NCI-H146 treated with DMSO at 0.1 percent for 48 hours (cell line): ENCODE data around the gene PHLDB2.

Experiments used
- DNase-seq: peaks from one replicate; lab custom pipeline; 2025; ENCODE audit not compliant: unreplicated experiment; lab: John Stamatoyannopoulos, UW

Gene PHLDB2

GRCh38 chr3:111882194-111882593, 23.1 kb downstream of the PHLDB2 start:
- DNase-seq: no peak

DNA sequence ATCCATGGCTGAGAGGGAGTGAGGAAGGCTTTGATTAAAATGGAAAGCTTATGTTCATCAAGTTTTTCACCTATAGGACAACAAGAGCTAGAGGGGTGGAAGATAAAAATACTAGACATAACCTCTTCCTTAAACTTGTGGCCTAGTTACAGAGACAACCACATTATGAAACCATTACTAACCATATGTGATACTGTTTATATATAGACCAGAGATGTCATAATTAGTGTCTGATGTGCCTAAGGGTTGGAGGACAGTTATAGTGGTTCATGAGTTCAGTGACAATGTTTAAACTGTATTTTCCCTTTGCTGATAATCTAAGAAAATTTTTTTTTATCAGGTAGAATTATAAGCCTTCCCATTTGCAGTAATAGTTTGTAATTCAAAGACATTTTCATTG, 23.7 kb downstream of the PHLDB2 start:
- no peak for DNase-seq

DNA sequence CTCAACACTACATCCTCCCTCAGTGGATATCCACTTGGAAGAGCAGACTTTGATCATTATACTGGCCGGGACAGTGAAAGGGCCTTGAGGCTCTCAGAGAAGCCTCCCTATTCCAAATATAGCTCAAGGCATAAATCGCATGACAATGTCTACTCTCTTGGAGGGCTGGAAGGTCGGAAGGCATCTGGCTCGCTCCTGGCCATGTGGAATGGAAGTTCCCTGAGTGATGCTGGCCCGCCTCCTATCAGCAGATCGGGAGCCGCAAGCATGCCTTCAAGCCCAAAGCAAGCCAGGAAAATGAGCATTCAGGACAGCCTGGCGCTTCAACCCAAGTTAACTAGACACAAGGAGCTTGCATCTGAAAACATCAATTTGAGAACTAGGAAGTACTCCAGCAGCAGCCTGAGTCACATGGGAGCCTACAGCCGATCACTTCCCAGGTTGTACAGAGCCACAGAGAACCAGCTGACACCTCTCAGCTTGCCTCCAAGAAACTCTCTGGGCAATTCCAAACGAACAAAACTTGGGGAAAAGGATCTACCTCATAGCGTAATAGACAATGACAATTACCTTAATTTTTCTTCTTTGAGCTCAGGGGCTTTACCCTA, 25.4 kb downstream of the PHLDB2 start:
- DNase-seq: no peak

- DNase-seq: no peak
Measured at GRCh38 chr3:111885578-111885977, 26.5 kb downstream of the PHLDB2 start.

DNA sequence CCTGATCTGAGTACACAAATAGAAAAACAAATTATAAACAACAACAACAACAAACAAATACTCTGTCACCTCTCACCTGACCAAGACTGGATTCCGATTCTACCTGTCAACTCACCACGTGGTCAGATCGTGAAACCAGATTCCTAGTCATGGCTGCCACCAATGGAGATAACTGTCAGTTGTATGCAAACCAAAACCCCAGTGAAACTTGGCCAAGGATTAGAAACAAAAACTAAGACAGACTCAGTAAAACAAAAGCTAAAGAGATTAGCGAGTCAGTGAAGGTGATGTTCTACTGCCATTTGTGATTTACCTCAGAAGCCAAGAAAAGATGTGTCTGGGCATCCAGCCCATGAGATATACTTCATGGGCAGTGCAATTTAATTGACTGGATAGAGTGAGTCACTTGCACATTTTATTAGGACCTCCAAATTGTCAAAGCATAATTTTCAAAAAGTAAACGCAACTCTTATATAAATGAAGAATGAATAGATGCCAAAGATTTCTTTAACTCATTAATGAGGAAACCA, 31.1 kb downstream of the PHLDB2 start:
- no peak for DNase-seq

- no peak for DNase-seq
Measured at GRCh38 chr3:111892070-111892469, 33.0 kb downstream of the PHLDB2 start.

GRCh38 chr3:111895071-111895470, 36.0 kb downstream of the PHLDB2 start:
- DNase-seq: peak; percentile 55

DNA sequence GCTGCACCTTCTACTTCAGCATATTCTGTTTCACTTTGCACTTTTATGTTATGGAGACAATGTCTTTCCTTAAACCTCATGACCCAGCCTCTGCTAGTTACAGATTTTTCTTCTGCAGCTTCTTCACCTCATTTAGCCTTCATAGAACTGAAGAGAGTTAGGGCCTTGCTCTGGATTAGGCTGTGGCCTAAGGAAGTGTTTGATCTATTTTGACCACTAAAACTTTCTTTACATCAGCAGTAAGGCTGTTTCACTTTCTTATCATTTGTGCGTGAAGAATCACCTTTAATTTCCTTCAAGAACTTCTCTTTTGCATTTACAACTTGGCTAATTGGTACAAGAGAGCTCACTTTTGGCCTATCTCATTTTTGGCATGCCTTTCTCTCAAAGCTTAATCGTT, 40.9 kb downstream of the PHLDB2 start:
- no peak for DNase-seq

DNA sequence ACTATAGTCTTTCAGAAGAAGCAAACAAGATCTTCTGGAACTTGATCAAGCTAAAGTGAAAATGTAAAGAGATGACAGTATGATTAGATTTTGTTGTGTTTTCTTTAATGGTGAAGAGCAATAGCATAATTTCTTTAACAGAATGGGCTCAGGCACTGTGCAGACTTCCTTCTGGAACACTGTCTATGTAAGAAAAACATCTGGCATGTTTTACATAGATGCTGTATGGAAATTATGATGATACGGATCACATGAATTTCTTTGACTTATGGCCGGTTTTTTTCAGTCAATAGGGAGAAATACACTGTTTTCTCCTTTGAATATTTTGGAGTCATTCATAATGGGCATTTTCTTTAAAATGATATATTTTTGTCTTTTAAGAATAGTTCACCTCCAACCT, 42.6 kb downstream of the PHLDB2 start:
- DNase-seq: no peak

DNA sequence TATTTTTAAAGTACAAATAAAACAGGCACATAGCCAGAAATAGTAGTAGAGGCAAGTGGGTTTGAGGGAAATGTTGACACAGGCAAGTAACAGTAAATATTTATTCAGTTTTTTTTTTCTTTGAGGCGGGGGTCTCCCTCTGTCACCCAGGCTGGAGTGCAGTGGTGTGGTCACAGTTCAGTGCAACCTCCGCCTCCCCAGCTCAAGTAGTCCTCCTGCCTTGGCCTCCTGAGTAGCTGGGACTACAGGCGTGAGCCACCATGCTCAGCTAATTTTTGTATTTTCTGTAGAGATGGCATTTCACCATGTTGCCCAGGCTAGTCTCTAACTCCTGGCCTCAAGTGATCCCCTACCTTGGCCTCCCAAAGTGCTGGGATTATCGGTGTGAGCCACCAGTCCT, 43.5 kb downstream of the PHLDB2 start:
- no peak for DNase-seq

DNA sequence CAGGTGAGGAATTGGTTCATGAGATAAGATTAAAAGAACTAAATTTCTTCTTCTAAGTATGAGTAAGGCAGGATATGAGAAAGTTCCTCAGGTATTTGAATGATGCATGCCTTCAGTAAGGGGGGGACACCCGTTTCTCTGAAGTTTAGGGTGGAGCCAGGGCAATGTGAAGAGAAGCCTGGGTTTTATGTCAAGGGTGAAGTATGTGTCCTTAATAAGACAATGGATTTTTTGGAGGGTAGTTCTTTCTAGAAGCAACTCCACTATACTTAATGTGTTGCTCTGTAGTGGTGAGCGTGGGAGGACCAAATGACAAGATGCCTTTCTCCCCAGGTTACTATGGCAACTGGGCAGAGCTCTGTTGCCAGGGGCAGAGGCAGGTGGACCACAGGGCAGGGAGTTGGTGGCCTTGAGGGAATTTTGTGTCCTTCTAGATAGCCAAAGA, 44.0 kb downstream of the PHLDB2 start:
- no peak for DNase-seq

GRCh38 chr3:111904376-111905241, 45.5 kb downstream of the PHLDB2 start:
- DNase-seq: no peak

GRCh38 chr3:111906656-111907055, 47.6 kb downstream of the PHLDB2 start:
- no peak for DNase-seq

GRCh38 chr3:111907151-111907550, 48.1 kb downstream of the PHLDB2 start:
- DNase-seq: no peak

DNA sequence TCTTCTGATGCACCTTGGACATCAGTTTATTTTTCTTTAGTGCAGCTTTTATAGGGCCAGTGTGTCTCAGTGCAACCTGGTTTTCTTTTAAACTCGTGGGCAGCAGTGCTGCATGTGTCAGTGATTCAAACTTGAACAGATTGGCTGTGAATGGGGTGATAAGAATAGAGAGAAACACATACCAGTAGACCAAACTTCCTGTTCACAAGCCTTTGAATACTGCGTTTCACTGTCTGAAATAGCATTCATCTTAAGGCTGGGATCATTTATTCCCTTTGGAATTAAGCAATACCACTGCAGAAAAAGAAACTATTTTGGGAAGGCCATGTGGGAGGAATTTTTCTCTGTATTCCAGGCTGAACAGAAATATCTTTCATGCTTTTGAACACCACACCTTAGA, 51.7 kb downstream of the PHLDB2 start:
- no peak for DNase-seq

- no peak for DNase-seq
Measured at GRCh38 chr3:111911446-111911845, 52.4 kb downstream of the PHLDB2 start.

DNA sequence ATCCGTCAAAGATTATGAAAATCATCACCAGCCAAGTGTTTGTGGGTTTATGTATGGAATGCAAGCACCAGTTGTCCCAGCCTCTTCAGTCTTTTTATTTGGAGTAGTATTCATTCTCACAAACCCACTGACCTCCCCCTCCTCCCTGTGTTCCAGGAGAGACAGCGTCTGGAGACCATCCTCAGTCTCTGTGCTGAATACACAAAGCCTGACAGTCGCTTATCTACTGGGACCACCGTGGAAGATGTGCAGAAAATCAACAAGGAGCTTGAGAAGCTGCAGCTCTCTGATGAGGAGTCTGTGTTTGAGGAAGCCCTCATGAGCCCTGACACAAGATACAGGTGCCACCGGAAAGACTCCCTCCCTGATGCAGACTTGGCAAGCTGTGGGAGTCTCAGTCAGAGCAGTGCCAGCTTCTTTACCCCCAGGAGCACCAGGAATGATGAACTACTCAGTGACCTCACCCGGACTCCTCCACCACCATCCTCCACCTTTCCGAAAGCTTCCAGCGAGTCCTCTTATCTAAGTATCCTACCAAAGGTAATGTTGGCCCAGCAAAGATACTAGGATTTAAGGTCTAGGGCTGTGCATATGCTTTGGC, 54.2 kb downstream of the PHLDB2 start:
- no peak for DNase-seq

DNA sequence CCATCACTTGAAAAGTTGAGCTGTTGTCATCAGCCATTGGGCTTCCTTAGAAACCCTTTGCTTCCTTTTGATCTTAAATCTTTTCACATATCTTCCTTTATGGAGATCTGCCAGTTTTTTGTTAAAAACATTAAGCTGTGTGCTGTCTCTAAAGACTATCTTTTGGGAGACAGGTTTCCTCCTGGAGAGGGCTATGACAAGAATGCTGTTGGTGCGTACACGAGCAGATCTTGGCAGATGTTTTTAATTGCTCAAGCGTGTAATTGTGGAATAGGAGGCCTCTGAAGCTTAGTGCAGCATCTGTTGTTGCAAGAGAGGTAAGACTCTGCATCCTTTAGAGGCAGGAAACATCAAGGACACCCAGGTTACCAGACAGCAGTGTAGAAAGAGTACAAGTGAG, 56.8 kb downstream of the PHLDB2 start:
- DNase-seq: no peak

- no peak for DNase-seq
Measured at GRCh38 chr3:111917300-111917699, 58.2 kb downstream of the PHLDB2 start.

DNA sequence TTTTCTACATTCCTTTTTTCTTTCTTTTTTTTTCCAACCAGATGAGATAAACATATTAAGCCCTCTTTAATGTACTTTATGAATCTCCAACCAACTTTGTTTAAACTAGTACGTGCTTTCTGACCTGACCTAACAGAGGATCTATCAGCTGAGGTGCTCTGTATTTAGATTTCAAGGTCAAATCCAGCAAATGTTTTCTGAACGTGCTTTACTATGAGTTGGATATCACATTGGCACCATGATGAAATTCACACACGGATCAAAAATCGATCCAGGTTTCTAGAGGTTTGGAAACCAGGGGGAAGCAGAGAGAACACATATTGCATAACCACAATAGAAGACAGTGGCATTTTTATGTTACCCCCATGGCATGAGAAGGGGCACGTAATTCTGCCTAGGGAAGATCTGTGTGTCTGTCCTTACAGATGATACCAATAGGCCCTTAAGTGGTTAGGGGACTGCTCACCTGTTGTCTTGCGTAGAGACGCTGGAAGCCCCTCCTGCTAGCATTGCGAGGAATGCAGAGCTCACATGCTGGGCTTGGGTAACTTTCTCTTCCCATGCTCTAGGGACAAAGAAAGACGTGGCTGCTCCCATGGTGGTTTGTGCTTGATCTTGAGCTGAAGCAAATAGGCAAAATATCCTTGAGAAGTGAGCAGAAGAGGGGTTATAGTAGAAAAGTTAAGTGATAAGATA, 60.5 kb downstream of the PHLDB2 start:
- DNase-seq: no peak

- DNase-seq: no peak
Measured at GRCh38 chr3:111921181-111921580, 62.1 kb downstream of the PHLDB2 start.
